DND-41 (cell line): ENCODE measurements around the gene ENO2.

Source experiments
- ATAC-seq: fragments of 200-7000 bp; cut with Tn5 transposase; 3 replicates; pipeline ENCODE4 v1.9.1; 2021; ENCODE audit warnings: low read depth; ENCODE audit not compliant: insufficient read depth
- DNase-seq: peaks from one replicate; pipeline ENCODE4 v3.0.0-alpha.2; 2020
- H2AFZ ChIP-seq: 2 replicates; pipeline ENCODE4 v1.6.0; 2012; ENCODE audit warnings: low read depth, low read length
- H3K27ac ChIP-seq: 2 replicates; pipeline ENCODE4 v1.5.1; 2012; ENCODE audit warnings: low read length, inconsistent platforms
- H3K27me3 ChIP-seq: fragments of 200-600 bp; sonication (generic); 2 replicates; pipeline ENCODE4 v1.6.0; 2012; ENCODE audit warnings: low read length, mild to moderate bottlenecking, inconsistent platforms; ENCODE audit not compliant: insufficient read depth, poor library complexity
- H3K36me3 ChIP-seq: 2 replicates; pipeline ENCODE4 v1.5.1; 2012; ENCODE audit warnings: low read length, inconsistent platforms; ENCODE audit not compliant: insufficient read depth
- H3K4me1 ChIP-seq: 2 replicates; pipeline ENCODE4 v1.5.1; 2012; ENCODE audit warnings: mild to moderate bottlenecking, low read length; ENCODE audit not compliant: insufficient read depth
- H3K4me2 ChIP-seq: 2 replicates; pipeline ENCODE4 v1.6.0; 2012; ENCODE audit warnings: mild to moderate bottlenecking, moderate library complexity, low read length, inconsistent platforms; ENCODE audit not compliant: insufficient read depth
- H3K4me3 ChIP-seq, 2 experiments: fragments of 200-600 bp in 1 of 2; shearing (Covaris generic) in 1 of 2; 2 replicates each; pipeline ENCODE4 v1.5.1; 2012 to 2016; ENCODE audit warnings: inconsistent platforms in 2 of 2, low read length in 2 of 2, mild to moderate bottlenecking in 2 of 2, low read depth in 1 of 2, moderate library complexity in 1 of 2
- H3K79me2 ChIP-seq: 2 replicates; pipeline ENCODE4 v1.6.0; 2012; ENCODE audit warnings: low read length, inconsistent platforms; ENCODE audit not compliant: insufficient read depth
- H3K9ac ChIP-seq: 2 replicates; pipeline ENCODE4 v1.6.0; 2012; ENCODE audit warnings: low read depth, mild to moderate bottlenecking, inconsistent platforms, low read length, moderate library complexity
- H3K9me3 ChIP-seq: 2 replicates; pipeline ENCODE4 v1.5.1; 2012; ENCODE audit warnings: low read length, moderate library complexity, mild to moderate bottlenecking, inconsistent platforms; ENCODE audit not compliant: insufficient read depth, severe bottlenecking
- H4K20me1 ChIP-seq: 2 replicates; pipeline ENCODE4 v1.6.0; 2012; ENCODE audit warnings: low read length; ENCODE audit not compliant: insufficient read depth
- EZH2 ChIP-seq: IDR thresholded peaks from 3 replicates; pipeline ENCODE4 v1.6.1; 2012; ENCODE audit warnings: borderline replicate concordance, low read depth, mild to moderate bottlenecking, moderate library complexity, low read length, inconsistent platforms; ENCODE audit not compliant: severe bottlenecking
- TF ChIP-seq, protein P1 (sequence below): IDR thresholded peaks from 2 replicates; pipeline ENCODE4 v1.5.1; 2012; ENCODE audit warnings: borderline replicate concordance, low read length, moderate library complexity, mild to moderate bottlenecking; ENCODE audit not compliant: poor library complexity, severe bottlenecking; ENCODE audit errors: extremely low read depth

The ENO2 gene

GRCh38 chr12:6950811-6951540, 36.6 kb downstream of the ENO2 start, which contains the start of gene PTPN6:
Gene PTPN6 (plus strand): TSS chr12:6951356. CDS start chr12:6951513, 157 bp downstream.
- Histone ChIP-seq H3K36me3 (peaks cover 12% of the 10 kb centered on the region), H3K79me2 (no peaks in the 10 kb centered on the region), H3K9ac (peak within 1 kb of the TSS; percentile 41), H3K9me3 (no peaks in the 10 kb centered on the region), H3K4me1 (peaks cover 40% of the 10 kb centered on the region), H2AFZ (no peak within 1 kb of the TSS), H3K27ac (peak within 1 kb of the TSS; percentile 43; the same call in 1 of the 2 replicates), H3K27me3 (no peaks in the 10 kb centered on the region), H4K20me1 (no peaks in the 10 kb centered on the region), H3K4me2 (peak within 1 kb of the TSS; percentile 56), H3K4me3 (peak within 1 kb of the TSS in 1 of 2 experiments; percentile 50; a peak in 2 of 4 replicates)
- peak; percentile 48 for DNase-seq
- TF ChIP-seq, protein P1, sequence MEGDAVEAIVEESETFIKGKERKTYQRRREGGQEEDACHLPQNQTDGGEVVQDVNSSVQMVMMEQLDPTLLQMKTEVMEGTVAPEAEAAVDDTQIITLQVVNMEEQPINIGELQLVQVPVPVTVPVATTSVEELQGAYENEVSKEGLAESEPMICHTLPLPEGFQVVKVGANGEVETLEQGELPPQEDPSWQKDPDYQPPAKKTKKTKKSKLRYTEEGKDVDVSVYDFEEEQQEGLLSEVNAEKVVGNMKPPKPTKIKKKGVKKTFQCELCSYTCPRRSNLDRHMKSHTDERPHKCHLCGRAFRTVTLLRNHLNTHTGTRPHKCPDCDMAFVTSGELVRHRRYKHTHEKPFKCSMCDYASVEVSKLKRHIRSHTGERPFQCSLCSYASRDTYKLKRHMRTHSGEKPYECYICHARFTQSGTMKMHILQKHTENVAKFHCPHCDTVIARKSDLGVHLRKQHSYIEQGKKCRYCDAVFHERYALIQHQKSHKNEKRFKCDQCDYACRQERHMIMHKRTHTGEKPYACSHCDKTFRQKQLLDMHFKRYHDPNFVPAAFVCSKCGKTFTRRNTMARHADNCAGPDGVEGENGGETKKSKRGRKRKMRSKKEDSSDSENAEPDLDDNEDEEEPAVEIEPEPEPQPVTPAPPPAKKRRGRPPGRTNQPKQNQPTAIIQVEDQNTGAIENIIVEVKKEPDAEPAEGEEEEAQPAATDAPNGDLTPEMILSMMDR, result no peak
- TF ChIP-seq EZH2, result no peak
- ATAC-seq, result peak; percentile 22; the same call in 2 of the 3 replicates

DNA sequence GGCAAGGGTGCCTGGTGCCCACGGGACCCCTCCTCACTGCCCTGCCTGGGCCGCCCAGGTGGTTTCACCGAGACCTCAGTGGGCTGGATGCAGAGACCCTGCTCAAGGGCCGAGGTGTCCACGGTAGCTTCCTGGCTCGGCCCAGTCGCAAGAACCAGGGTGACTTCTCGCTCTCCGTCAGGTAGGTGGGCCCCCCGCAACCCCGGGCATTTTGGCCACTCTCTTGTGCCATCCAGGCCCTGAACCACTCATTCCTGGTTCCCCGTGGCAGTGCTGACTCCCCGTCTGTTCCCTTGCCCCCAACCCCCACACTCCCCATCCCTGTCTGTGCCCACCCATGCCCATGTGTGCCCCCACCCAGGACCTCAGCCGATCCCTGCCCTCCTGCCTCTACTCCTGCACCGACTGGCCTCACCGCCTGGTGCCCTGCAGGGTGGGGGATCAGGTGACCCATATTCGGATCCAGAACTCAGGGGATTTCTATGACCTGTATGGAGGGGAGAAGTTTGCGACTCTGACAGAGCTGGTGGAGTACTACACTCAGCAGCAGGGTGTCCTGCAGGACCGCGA, 37.3 kb downstream of the ENO2 start:
- Histone ChIP-seq H3K27ac (peak overlapping the region; percentile 43; the same call in 1 of the 2 replicates), H4K20me1 (no peaks in the 10 kb centered on the region), H3K4me1 (peaks cover 37% of the 10 kb centered on the region), H3K9ac (peak overlapping the region; percentile 41), H3K4me2 (peak overlapping the region; percentile 56), H3K79me2 (no peaks in the 10 kb centered on the region), H3K4me3 (peak overlapping the region in 1 of 2 experiments; percentile 50; a peak in 2 of 4 replicates), H3K36me3 (peaks cover 5% of the 10 kb centered on the region), H3K27me3 (no peaks in the 10 kb centered on the region), H2AFZ (no peak overlapping the region), H3K9me3 (no peaks in the 10 kb centered on the region)
- TF ChIP-seq, protein P1, result no peak
- TF ChIP-seq EZH2, result no peak
- DNase-seq (no peak), ATAC-seq (no peak)

DNA sequence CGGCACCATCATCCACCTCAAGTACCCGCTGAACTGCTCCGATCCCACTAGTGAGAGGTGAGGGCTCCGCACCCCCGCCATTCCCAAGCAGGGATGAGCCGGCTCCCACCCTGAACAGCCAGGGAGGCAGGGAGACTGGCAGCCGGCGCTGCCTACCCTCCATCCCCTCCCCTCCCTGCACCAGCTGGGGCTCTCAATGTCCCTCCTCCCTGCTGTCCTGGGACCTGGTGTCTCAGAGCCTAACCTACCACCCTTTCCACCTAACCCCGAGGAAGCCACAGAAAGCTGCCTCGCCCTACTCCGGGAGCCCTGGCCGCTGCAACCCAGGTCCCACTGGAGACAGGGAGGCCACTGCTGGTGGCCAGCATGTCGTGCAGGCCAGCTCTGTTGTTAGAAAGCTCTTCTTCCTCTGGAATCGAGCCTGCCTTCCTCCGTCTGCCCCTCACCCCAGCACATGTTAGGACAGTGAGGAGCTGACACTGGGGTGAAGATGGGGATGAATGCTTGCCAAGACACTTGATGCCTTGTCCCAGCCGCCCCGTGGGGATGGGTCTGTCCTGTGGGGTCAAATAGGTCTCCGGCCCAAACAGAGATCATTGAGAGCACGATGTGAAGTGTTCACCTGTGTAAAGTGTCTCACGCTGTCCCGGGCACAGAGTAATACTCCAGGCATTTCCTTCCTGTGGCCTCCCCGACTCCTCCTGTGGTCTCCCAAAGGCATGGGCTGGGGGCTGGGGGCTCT, 37.9 kb downstream of the ENO2 start:
- Histone ChIP-seq H3K9me3 (no peaks in the 10 kb centered on the region), H3K4me2 (peak overlapping the region; percentile 56; the same call in 1 of the 2 replicates), H3K4me3 (no peak overlapping the region), H2AFZ (no peak overlapping the region), H3K27me3 (no peaks in the 10 kb centered on the region), H3K27ac (no peak overlapping the region), H3K36me3 (no peaks in the 10 kb centered on the region), H3K4me1 (peaks cover 37% of the 10 kb centered on the region), H3K79me2 (no peaks in the 10 kb centered on the region), H4K20me1 (no peaks in the 10 kb centered on the region), H3K9ac (peak overlapping the region; percentile 41)
- ATAC-seq (no peak), DNase-seq (no peak)
- no peak for TF ChIP-seq EZH2
- TF ChIP-seq, protein P1, result no peak
